HL-60/S4 treated with phorbol 12-myristate 13-acetate at 8.2 ng/mL for 4 days and 3 days (cell line): ENCODE measurements around the gene GHRL.
"Not testable (repeated sequence)": the region's sequence is repeated elsewhere in the genome, so short reads cannot be mapped to it uniquely, and the experiment has no call there.

ENCODE experiments used
- in situ Hi-C: fragments of 300-500 bp; cut with MboI; formaldehyde crosslinking; loops from 2 replicates; pipeline ENCODE4 v1.15.0; 2022; ENCODE audit warnings: low sequenced_read_pairs

The GHRL gene

DNA sequence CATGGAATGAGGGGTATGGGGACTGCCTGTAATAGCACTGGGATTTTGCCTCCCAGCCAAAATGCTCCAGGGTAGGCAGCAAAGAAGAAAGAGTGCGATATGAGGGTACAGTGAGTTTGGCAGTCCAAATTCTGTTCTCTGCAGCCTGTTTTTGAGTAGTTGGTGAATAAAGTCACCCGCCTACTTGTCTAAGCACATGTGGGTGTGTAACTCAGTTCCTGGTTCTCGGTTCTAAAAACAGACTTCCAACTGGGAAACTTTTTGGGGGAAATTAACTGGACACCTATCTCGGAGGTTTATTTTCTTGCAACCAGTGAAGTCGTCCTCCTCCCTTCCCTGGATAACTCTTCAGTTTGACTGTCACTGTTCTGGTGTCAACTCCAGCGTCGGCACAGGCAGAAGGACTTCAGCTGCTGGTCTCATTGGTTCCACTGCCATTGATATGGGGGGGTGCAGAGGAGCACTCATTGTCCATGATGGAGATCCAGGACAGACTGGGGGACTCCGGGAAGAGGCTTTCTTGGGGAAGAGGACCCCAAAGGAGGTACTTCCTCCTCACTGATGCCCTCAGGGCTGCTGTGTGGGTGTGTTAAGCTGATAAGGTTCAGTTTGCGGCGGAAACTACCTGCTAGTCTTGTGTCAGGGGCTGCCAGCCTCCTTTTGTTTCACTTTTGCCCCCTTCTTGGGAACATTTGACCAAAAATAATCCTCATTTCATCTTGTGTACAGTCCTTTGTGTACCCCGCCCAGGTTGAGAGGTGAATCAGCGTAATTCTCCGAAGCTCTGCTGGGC lies 13.2 kb downstream of the GHRL start:
- in situ Hi-C loops, result no loop called here

DNA sequence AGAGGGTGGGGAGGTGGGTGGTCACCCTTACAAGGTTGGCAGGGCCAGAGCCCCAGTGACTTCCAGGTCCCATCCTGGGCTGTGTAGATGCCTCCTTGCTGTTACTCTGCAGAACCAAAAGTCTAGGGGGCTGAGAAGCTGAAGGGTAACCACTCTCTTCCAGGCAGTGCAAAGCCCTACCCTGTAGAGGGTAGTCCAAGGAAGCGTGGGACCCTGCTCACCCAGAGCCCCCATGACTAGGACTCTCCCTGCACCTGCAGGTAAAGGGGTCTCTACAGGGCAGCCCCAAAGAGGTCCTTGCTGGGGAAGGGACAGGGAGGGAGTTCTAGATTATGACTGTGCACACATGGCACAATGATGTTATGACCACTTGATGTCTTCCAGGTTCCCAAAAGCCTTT lies 14.2 kb downstream of the GHRL start:
- in situ Hi-C loops, result no loop called here

DNA sequence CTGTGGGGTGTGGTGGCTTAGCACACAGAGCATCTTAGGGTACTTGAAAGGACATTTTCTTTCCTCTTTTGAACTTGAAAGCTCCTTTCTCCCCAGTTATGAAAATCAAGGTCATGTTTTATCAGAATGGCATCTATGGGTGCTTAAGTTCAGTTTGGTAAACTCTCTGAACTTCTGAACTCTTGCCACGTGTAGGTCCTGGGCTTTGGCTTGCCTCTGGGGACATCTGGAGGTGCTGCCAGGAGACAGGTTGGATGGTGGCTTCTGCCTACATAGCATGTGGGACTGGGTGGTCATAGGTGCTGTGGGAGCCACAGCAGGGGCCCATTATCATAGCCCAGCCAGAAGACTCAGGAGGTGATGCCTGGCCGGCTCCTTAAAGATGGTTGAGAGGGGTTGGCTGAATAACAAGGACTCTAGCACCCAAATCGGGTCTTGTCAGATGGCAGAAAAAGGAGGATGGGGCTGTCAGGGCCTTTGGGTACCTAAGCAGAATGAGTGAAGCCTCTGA lies 15.6 kb downstream of the GHRL start:
- in situ Hi-C loops, result no loop called here

DNA sequence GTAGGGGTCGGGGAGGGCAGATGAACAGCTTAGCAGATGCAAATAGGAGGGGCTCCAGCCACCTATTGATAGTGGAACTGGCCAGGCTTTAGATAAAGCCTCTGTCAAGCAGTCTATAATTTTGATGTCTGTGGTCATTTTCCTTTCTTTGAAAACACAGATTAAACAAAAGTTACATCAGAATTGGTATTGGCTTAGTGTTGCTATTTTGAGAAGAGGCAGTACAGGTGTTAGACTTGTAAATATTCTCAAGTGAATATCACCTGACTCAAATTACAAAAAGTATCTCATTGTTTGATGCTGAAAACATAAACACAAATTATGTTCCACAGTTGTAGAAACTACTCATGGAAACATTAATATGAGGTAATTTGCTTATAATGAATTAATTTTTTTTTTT lies 18.1 kb downstream of the GHRL start:
- in situ Hi-C loops, result no loop called here

DNA sequence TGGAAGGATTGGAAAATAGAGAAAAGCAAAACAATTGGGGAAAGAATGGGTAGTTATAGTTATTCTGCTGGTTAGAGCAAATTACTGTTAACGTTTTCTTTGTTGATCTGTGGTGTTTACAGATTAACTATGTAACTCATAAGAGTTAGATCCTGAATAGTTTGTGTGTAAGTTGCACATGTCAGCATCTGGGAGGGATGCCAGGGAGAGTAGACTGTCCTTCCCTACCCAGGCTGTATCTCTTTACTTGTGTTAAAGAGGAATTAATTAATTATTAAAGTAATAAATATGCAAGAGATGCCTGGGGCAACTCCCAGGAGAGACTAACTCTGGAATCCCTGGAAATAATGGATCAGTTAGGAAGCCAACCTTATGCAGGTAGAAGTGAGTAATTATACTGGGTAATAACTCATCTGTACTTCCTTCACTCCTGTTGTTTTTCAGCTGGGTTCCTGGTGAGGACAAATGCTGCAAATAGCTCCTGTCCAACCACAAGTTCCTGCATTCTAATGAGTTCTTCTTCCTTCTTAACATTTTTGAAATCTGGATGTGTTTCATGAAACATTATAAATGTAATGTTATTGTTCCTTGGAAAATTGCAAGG lies 18.9 kb downstream of the GHRL start:
- in situ Hi-C loops, result no loop called here

DNA sequence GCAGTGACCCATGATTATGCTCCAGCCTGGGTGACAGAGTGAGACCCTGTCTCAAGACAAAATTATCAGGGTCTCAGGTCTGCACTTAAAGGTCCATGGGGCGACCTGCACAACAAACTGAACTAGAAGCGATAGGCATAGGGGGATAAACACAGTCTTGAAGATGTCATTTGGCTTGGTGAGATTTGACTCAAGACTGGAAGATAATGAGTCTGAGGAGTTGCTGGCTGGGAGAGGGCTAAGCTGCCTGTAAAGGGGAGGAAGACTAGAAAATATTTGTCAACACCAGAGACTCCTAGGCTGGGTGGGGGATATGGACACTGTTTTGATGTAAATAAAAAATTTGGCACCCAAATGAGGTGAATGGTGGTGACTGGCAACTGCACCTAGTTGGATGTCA lies 19.8 kb downstream of the GHRL start:
- in situ Hi-C loops, result no loop called here

DNA sequence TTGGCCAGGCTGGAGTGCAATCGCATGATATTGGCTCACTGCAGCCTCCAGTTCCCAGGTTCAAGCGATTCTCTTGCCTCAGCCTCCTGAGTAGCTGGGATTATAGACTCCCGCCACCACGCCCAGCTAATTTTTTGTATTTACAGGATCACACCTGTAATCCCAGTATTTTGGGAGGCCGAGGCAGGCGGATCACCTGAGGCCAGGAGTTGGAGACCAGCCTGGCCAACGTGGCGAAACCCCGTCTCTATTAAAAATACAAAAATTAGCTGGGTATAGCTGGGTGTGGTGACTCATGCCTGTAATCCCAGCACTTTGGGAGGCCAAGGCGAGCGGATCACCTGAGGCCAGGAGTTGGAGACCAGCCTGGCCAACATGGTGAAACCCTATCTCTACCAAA lies 20.3 kb downstream of the GHRL start:
- in situ Hi-C loops, result not testable (repeated sequence)

DNA sequence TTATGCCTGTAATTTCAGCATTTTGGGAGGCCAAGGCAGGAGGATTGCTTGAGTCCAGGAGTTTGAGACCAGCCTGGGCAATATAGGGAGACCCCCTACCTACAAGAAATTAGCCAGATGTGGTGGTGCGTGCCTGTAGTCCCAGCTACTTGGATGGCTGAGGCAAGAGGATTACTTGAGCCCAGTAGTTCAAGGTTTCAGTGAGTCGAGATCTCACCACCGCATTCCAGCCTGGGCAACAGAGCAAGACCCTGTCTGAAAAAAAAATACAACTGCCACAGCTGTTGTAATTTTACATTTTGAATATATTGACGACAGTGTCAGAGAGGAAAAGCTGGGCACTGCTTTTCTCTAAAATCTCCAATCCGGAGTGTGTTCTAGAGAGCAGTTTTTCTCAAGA lies 23.3 kb downstream of the GHRL start:
- in situ Hi-C loops, result no loop called here

DNA sequence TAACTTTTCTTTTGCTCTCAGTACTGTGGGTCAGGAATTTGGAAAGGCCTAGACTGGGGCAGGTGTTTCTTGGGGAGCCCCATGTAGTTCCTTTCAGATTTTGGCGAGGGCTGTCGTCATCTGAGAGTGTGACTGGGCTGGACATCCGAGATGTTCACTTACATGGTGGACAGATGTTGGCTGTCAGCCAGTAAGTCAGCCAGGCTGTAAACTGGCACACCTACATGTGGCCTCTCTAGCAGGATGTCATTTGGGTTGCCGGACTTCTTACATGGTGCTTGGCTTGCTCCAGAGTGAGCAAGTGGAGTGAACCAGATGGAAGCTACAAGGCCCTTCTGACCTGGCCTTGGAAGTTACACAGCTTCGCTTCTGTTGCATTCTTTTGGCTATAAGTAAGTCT lies 23.8 kb downstream of the GHRL start:
- in situ Hi-C loops, result no loop called here

DNA sequence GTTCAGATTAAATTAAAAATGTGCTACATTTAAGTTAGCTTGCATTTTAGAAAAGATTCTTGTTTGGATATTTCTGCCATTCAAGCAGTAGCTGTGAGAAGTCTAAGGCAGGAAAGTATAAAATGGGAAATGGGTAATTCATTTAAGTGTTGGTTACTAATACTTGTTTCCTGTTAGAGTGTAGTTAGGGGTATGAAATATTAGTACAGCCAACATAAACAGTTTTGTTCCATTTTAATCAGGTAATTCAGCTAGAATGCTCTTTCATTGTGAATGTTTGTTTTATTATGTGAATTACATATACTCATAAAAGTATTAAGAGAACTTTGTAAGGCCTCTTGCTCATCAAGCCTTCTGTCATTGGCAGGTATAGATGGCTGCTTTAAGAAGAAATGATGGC lies 24.6 kb downstream of the GHRL start:
- in situ Hi-C loops, result no loop called here

DNA sequence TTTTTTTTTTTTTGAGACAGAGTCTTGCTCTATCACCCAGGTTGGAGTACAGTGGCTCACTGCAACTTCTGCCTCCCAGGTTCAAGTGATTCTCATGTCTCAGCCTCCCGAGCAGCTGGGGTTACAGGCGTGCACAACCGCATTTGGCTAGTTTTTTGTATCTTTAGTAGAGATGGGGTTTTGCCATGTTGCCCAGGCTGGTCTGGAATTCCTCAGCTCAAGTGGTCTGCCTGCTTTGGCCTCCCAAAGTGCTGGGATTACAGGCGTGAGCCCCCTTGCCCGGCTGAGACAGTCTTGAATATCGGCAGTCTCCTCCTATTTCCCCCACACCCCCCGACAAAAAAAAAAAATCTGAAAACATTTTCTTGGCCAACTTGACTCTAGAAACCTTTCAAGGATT lies 25.8 kb downstream of the GHRL start:
- in situ Hi-C loops, result not testable (repeated sequence)

DNA sequence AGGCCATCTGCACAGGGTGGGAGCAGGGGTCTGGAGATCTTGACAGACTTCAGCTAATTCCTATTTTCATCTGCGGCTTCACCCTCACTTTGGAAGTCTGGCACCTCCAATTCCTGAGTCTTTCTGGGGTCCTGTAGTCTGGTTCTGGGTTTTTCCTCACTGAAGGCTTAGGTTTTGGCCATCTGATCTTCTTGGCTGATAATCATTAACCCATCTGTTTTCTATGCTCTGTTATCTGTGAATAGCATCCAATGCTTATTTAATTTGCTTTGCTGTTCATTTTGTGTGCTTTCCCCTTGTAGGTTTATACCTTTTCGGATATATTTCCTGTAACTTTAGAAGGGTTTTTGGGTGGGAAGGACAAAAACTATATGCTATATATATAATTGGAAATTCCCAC lies 26.9 kb downstream of the GHRL start:
- in situ Hi-C loops, result no loop called here

DNA sequence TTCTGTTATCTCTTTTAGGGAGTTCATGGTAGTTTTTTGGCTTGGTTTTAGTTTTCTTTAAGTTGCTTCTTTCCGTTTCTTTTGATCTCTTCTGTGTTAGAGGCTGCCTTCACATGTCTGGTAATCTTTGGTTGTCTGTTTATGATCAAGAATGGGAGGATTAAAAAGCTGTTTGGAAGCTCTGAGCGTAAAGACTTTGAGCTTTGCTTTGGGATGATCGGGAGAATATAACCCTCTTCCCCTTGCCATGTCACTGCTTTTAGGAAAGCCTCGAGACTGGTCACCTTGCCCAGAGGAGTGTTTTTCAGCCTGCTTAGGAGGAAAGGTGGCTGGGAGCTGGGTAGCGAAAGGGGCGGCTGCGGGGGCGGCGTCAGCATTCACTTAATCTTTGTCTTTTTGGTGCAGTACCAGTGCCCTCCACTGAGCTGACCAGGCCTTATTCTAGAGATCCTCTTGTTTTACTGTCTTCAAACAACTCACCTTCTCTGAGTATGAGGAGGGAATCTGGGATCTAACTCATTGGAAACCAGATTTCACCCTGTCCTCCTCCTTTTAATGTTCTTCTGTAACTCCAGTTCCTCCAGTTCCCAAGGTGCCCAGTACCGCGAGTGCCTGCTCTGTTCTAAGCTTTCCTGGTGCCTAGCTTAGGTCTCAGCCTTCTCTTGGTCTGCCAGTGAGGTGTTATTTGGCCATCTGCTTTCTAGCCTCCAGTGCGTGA lies 28.9 kb downstream of the GHRL start:
- in situ Hi-C loops, result no loop called here

DNA sequence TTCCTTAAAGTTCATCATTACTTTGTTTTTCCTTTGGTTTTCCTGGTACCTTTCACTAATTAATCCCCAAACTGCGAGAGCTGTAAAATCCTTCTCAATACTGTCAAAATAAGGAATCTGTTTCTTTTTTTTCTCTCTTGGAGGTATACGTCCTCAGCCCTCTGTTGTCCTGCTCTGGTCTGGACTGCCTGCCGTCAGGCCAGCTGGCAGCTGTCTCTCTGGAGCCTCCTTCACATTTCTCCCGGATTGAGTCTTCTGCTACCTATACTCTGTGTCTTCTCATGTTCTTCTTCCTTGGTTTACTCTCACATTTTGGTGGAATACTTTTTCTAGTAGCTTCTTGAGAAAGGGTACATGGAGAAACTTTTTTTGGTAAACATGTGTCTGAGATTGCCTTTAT lies 30.7 kb downstream of the GHRL start:
- in situ Hi-C loops, result no loop called here

DNA sequence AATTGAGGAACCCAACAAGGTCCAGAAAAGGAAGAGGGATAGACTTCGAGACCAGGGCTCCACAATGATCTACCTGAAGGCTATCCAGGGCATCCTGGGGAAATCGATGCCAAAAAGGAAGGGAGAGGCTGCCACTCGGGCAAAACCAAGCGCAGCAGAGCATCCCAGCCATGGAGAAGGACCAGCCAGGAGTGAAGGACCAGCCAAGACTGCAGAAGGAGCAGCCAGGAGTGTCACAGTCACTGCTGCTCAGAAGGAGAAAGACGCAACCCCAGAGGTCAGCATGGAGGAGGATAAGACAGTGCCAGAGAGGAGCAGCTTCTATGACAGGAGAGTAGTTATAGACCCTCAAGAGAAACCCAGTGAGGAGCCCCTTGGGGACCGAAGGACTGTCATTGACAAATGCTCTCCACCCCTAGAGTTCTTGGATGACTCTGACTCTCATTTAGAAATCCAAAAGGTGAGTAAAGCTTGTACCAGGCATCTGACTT lies 32.5 kb downstream of the GHRL start:
- in situ Hi-C loops, result no loop called here

DNA sequence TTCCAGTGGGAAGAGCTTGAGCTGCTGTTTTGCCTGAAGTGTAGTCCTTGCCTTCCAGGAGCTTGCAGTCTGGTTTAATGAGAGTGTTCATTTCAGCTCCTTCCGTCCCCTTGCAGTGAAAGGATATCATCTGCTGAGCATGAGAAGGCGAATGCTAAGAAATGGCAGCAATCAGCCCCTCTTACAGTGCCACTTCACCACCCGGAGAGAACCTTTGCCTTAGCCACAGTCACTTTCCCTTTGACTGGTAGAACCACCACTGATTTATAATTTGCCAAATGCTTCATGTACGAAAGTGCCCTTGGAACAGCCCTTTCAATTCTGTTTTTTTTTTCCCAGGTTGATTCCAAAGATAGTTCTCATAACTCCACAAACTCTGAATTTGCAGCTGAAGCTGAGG lies 32.9 kb downstream of the GHRL start:
- in situ Hi-C loops, result no loop called here

DNA sequence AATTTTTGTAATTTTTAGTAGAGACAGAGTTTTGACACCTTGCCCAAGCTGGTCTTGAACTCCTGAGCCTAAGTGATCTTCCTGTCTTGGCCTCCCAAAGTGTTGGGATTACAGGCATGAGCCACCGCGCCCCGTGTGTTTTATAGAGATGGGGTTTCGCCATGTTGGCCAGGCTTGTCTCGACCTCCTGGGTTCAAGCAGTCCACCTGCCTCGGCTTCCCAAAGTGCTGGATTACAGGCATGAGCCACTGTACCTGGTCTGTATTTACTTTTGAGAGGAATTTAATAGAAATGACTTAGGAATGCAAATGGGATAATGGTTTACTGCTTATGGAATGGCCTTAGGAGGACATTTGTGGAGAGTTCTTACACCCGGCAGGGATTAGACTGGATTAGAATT lies 33.7 kb downstream of the GHRL start:
- in situ Hi-C loops, result no loop called here

DNA sequence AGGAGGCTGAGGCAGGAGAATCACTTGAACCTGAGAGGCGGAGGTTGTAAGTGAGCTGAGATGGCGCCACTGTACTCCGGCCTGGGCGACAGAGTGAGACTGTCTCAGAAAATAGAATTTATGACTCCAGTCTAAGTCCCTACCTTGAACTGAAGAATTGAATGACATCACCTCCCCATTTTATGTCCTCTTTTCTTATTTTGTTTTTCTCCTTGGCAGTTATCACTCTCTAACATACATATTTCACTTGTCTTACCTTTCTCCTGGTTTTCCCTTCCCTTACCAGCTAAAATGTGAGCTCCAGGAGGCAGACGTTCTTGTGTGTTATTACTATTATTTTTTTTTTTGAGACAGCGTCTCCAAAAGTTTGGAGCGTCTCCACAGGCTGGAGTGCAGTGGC lies 36.9 kb downstream of the GHRL start:
- in situ Hi-C loops, result no loop called here

DNA sequence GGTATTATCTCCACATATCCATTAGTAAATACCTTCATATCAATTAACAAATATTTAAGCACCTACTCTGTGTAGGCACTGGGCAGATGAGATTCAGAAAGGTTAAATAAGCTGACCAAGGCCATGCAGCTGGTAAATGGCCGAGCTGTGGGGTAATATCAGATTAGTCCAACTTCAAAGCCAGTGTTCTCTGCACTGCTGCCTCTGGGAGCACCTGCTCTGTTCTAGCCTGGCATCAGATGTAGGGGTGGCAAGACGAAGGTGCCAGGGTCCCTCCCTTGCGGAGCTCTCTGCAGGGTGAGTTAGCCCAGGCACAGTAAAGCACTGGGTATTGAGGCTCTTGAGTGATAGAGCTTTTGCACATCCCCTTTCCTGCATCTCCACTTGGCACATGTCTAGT lies 39.0 kb downstream of the GHRL start:
- in situ Hi-C loops, result no loop called here

DNA sequence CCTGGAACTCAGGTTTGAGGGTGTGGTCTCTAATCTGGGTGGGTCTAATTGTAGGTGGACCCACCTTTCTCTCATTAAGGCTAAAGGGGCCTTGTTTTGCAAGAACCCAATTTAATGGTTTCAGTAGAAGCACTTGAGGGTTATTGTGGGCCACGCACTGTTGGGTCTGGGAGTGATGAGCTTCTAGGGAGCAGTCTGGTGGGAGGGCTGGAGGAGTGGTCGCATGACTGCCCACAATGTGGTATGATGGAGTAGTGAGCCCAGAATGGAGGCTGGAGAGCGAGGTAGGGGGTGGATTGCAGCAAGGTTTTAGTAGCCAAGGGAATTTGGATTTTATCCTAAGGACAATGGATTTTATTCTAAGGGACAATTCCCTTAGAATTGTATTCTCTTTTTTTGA lies 41.7 kb downstream of the GHRL start:
- in situ Hi-C loops, result no loop called here

DNA sequence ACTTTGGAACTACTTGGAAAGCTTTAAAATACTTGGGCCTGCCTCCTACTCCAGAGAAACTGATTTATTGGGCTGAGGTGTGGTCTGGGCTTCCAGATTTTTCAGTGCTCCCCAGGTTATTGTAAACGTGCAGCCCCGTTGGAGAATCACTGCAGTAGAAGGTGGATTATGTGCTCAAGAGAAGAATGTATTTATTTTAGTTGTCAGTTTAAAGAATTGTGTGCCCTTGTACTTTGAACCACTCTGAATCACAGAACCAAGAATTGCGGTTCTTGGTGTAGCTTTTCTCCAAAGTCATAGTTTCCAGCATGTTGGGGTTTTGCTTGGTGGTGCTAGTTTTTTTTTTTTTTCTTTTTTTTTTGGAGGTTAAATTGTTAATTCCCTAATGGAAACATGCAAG lies 42.9 kb downstream of the GHRL start:
- in situ Hi-C loops, result no loop called here
